BLaER1 treated with 17β-estradiol and CSF1 and Interleukin-3, amounts not matched to agents 10 nM and 100 nM (cell line): Measurements from ENCODE around the gene LONRF3.
A peak's percentile ranks its signal among the peaks of the same experiment; 100 is the strongest.
"Not testable (repeated sequence)": the region's sequence is repeated elsewhere in the genome, so short reads cannot be mapped to it uniquely, and the experiment has no call there.

Experiments
- H3K27ac ChIP-seq, 11 experiments: shearing (Covaris generic); formaldehyde crosslinking; 2 replicates each; pipeline ENCODE4 v1.8.1; 2022
- H3K27me3 ChIP-seq, 11 experiments: shearing (Covaris generic); formaldehyde crosslinking; 2 replicates each; pipeline ENCODE4 v1.8.1; 2022
- H3K36me3 ChIP-seq, 11 experiments: shearing (Covaris generic); formaldehyde crosslinking; 2 replicates each; pipeline ENCODE4 v1.8.1; 2022
- H3K4me1 ChIP-seq, 10 experiments: shearing (Covaris generic); formaldehyde crosslinking; 2 replicates each; pipeline ENCODE4 v1.8.1; 2022
- H3K4me2 ChIP-seq, 11 experiments: shearing (Covaris generic); formaldehyde crosslinking; 2 replicates each; pipeline ENCODE4 v1.8.1; 2022
- H3K4me3 ChIP-seq, 10 experiments: shearing (Covaris generic); formaldehyde crosslinking; 2 replicates each; pipeline ENCODE4 v1.8.1; 2022
- H3K9ac ChIP-seq, 11 experiments: shearing (Covaris generic); formaldehyde crosslinking; 2 replicates each; pipeline ENCODE4 v1.8.1; 2022
- H3K9me3 ChIP-seq, 11 experiments: shearing (Covaris generic); formaldehyde crosslinking; replicated peaks in 1 of 11; 2 replicates each; pipeline ENCODE4 v1.8.1; 2022
- H4K20me1 ChIP-seq, 11 experiments: shearing (Covaris generic); formaldehyde crosslinking; 2 replicates each; pipeline ENCODE4 v1.8.1; 2022
- Cebpa-rat ChIP-seq, 11 experiments: shearing (Covaris generic); IDR thresholded peaks; 2 replicates each; pipeline ENCODE4 v1.8.1; 2022

LONRF3 gene

DNA sequence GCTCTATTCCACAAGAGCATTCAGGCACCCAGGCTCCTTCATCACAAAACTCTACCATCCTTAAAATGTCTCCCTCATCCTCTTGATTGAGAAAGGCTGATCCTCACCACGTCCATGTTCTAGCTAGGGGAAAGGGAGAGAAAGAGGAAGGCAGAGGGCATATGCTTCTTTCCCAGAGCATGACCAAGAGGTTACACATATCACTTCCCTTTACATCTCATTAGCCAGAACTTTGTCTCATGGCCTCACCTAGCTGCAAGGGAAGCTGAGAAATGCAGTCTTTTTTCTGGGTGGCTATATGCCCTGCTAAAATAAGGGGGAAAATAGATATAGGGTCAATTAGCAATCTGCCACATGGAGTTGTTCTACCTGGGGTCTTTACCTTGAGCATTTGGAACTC is 42.7 kb downstream of the LONRF3 start:
- peak overlapping the region in 1 of 10 experiments; percentile 29; a peak in 2 of 20 replicates for H3K4me3 ChIP-seq

DNA sequence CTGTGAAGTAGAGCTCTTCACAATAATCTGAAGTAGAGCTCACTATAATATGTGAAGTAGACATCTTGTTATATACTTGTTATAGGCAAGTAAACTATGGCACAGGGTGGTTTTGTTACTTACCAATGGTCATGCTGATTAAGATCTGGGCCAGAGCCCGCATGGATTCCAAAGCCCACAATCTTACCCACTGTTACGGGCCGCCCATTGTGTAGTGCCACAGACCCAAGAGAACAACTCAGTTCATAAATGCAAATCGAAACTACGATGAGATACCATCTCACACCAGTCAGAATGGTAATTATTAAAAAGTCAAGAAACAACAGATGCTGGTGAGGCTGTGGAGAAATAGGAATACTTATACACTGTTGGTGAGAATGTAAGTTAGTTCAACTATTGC is 51.5 kb downstream of the LONRF3 start:
- no peak for TF ChIP-seq Cebpa-rat (IDR thresholded peaks at IDR 0.05)
- no peak overlapping the region for H3K27ac ChIP-seq
- peaks cover 0 to 26% (median 15%) of the 10 kb centered on the region in 11 experiments; a peak in 19 of 22 replicates for H3K36me3 ChIP-seq
- no peaks in the 10 kb centered on the region for H3K27me3 ChIP-seq
- H3K4me2 ChIP-seq, result no peak overlapping the region
- peaks cover 0 to 13% (median 0%) of the 10 kb centered on the region in 10 experiments; a peak in 5 of 20 replicates for H3K4me1 ChIP-seq
- H3K9ac ChIP-seq, result no peak overlapping the region
- H3K4me3 ChIP-seq, result no peak overlapping the region
- H3K9me3 ChIP-seq, result peaks cover 0 to 27% (median 8%) of the 10 kb centered on the region in 11 experiments; a peak in 9 of 22 replicates
- peaks cover 0 to 8% (median 3%) of the 10 kb centered on the region in 11 experiments; a peak in 8 of 22 replicates for H4K20me1 ChIP-seq

More for the DNA sequence above, 42.7 kb downstream of the LONRF3 start:
- peaks cover 11 to 30% (median 15%) of the 10 kb centered on the region in 11 experiments for H3K9me3 ChIP-seq
- peaks cover 20 to 48% (median 41%) of the 10 kb centered on the region in 10 experiments for H3K4me1 ChIP-seq
- H3K27ac ChIP-seq, result peak overlapping the region in 6 of 11 experiments; percentile 68 to 91 (median 74); a peak in 10 of 22 replicates
- no peaks in the 10 kb centered on the region for H3K27me3 ChIP-seq
- peaks cover 0 to 42% (median 32%) of the 10 kb centered on the region in 11 experiments; a peak in 18 of 22 replicates for H4K20me1 ChIP-seq
- H3K4me2 ChIP-seq, result peak overlapping the region in 3 of 11 experiments; percentile 51 to 61 (median 55); a peak in 5 of 22 replicates
- TF ChIP-seq Cebpa-rat (IDR thresholded peaks at IDR 0.05), result no peak
- peak overlapping the region in 2 of 11 experiments; percentile 71 to 73; a peak in 3 of 22 replicates for H3K9ac ChIP-seq
- peaks cover 51 to 91% (median 78%) of the 10 kb centered on the region in 11 experiments for H3K36me3 ChIP-seq

DNA sequence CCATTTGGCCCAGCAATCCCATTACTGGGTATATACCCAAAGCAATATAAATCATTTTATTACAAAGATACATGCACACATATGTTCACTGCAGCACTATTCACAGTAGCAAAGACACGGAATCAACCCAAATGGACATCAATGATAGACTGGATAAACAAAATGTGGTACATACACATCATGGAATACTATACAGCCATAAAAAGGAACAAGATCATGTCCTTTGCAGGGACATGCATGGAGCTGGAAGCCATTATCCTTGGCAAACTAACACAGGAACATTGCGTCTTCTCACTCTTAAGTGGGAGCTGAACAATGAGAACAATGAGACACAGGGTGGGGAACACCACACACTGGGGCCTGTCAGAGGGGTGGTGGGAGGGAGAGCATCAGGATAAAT is 51.9 kb downstream of the LONRF3 start:
- peaks cover 0 to 27% (median 8%) of the 10 kb centered on the region in 11 experiments; a peak in 9 of 22 replicates for H3K9me3 ChIP-seq
- not testable (repeated sequence) for H4K20me1 ChIP-seq
- peaks cover 0 to 24% (median 13%) of the 10 kb centered on the region in 11 experiments; a peak in 19 of 22 replicates for H3K36me3 ChIP-seq

DNA sequence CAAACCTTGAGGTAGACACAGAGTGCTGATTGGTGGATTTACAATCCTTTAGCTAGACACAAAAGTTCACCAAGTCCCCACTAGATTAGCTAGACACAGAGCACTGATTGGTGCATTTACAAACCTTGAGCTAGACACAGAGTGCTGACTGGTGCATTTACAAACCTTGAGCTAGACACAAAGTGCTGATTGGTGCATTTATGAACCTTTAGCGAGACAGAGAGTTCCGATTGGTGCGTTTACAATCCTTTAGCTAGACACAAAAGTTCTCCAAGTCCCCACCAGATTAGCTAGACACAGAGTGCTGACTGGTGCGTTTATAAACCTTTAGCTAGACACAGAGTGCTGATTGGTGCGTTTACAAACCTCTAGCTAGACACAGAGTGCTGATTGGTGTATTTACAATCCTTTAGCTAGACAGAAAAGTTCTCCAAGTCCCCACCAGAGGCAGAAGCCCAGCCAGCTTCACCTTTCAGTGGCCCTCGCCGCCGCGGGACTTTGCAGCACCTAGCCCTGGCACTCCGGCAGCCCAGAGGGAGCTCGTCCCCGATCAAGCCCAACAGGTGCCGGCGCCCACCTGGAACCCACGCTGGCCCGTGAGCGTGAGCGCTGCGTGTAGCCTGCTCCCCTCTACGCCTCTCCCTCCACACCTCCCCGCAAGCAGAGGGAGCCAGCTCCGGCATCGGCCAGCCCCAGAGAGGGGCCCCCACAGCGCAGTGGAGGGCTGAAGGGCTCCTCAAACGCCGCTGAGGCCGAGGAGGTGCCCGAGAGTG is 53.7 kb downstream of the LONRF3 start:
- H3K27ac ChIP-seq, H4K20me1 ChIP-seq, H3K27me3 ChIP-seq, H3K36me3 ChIP-seq, H3K9ac ChIP-seq, H3K4me3 ChIP-seq: not testable (repeated sequence)
- peaks cover 0 to 13% (median 0%) of the 10 kb centered on the region in 10 experiments; a peak in 5 of 20 replicates for H3K4me1 ChIP-seq
- peaks cover 0 to 34% (median 14%) of the 10 kb centered on the region in 11 experiments; a peak in 19 of 22 replicates for H3K9me3 ChIP-seq
- H3K4me2 ChIP-seq, result peak overlapping the region in 2 of 11 experiments; percentile 28 to 62; a peak in 4 of 22 replicates

More for the DNA sequence above, 51.9 kb downstream of the LONRF3 start:
- H3K9ac ChIP-seq, H3K4me2 ChIP-seq, H3K27me3 ChIP-seq, H3K4me3 ChIP-seq, H3K27ac ChIP-seq: not testable (repeated sequence)
- H3K4me1 ChIP-seq, result peaks cover 0 to 13% (median 0%) of the 10 kb centered on the region in 10 experiments; a peak in 5 of 20 replicates

DNA sequence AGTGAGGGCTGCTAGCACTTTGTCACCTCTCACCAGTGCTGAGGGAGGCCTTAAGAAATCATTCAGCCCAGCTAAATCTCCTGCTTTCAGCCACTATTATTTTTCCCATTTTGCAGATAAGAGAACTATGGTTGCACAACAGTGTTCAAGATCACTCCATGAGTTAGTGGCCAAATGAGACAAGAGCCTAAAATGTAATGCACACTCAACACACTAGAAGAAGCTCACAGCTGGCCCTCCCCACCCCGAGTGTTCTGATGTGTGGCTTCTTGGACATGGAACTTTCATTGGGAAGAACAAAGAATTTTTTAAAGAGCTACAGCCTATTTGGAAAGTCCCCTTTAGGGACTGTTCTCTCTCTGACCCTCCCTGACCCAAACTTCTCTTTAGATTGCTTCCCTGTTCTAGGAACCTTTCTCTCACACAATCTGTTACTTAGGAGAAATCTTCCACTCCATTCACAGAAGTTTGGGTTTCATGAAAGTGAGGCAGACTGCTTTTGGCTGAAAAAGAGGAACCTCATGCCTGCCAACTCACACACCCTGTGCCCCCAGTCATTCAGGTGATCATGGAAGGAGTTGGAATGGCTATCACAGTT is 54.4 kb downstream of the LONRF3 start:
- Histone ChIP-seq H4K20me1 (no peaks in the 10 kb centered on the region; a peak in 1 of 22 replicates), H3K4me2 (peak overlapping the region in 2 of 11 experiments; percentile 28 to 62; a peak in 4 of 22 replicates), H3K4me3 (no peak overlapping the region), H3K9me3 (peaks cover 6 to 41% (median 20%) of the 10 kb centered on the region in 11 experiments), H3K27me3 (no peaks in the 10 kb centered on the region), H3K9ac (no peak overlapping the region), H3K36me3 (peaks cover 0 to 5% (median 0%) of the 10 kb centered on the region in 11 experiments; a peak in 2 of 22 replicates), H3K4me1 (peaks cover 0 to 13% (median 0%) of the 10 kb centered on the region in 10 experiments; a peak in 5 of 20 replicates), H3K27ac (peak overlapping the region in 1 of 11 experiments; percentile 5; a peak in 2 of 22 replicates)
- TF ChIP-seq Cebpa-rat (IDR thresholded peaks at IDR 0.05), result no peak

DNA sequence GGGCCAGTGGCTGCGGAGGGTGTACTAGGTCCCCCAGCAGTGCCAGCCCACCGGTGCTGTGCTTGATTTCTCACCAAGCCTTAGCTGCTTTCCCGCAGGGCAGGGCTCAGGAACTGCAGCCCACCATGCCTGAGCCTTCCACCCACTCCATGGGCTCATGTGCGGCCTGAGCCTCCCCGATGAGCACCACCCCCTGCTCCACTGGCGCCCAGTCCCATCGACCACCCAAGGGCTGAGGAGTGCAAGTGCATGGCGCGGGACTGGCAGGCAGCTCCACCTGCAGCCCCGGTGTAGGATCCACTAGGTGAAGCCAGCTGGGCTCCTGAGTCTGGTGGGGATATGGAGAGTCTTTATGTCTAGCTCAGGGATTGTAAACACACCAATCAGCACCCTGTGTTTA is 55.2 kb downstream of the LONRF3 start:
- H3K27me3 ChIP-seq, H3K36me3 ChIP-seq, H3K27ac ChIP-seq, H3K9ac ChIP-seq, H3K4me2 ChIP-seq, H3K4me3 ChIP-seq, H4K20me1 ChIP-seq: not testable (repeated sequence)
- peaks cover 0 to 13% (median 0%) of the 10 kb centered on the region in 10 experiments; a peak in 5 of 20 replicates for H3K4me1 ChIP-seq
- peaks cover 14 to 49% (median 29%) of the 10 kb centered on the region in 11 experiments for H3K9me3 ChIP-seq

DNA sequence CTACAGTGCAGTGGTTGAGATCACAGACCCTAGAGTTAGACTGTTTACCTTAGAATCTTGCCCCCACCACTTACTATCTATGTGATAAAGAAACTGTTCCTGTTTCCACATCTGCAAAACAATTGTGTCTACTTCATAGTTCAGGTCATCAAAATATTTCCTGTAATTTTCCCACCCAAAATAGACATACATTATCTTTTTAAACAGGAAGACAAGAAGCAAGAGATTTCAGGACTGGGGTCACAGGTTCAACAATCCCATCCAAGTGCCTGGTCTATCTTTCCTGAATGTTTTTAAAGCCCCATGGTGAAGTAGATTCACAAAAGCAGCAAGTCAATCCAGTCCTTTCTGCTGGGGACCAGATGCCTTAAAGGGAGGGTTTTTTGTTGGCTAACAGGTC is 56.6 kb downstream of the LONRF3 start:
- H4K20me1 ChIP-seq, result no peaks in the 10 kb centered on the region; a peak in 1 of 22 replicates
- H3K9me3 ChIP-seq, result peaks cover 14 to 56% (median 34%) of the 10 kb centered on the region in 11 experiments
- peaks cover 0 to 13% (median 0%) of the 10 kb centered on the region in 10 experiments; a peak in 5 of 20 replicates for H3K4me1 ChIP-seq
- H3K4me3 ChIP-seq, result no peak overlapping the region
- H3K4me2 ChIP-seq, result no peak overlapping the region
- peaks cover 0 to 5% (median 0%) of the 10 kb centered on the region in 11 experiments; a peak in 2 of 22 replicates for H3K36me3 ChIP-seq
- H3K9ac ChIP-seq, result no peak overlapping the region
- no peaks in the 10 kb centered on the region for H3K27me3 ChIP-seq
- no peak overlapping the region for H3K27ac ChIP-seq
- TF ChIP-seq Cebpa-rat (IDR thresholded peaks at IDR 0.05), result no peak

DNA sequence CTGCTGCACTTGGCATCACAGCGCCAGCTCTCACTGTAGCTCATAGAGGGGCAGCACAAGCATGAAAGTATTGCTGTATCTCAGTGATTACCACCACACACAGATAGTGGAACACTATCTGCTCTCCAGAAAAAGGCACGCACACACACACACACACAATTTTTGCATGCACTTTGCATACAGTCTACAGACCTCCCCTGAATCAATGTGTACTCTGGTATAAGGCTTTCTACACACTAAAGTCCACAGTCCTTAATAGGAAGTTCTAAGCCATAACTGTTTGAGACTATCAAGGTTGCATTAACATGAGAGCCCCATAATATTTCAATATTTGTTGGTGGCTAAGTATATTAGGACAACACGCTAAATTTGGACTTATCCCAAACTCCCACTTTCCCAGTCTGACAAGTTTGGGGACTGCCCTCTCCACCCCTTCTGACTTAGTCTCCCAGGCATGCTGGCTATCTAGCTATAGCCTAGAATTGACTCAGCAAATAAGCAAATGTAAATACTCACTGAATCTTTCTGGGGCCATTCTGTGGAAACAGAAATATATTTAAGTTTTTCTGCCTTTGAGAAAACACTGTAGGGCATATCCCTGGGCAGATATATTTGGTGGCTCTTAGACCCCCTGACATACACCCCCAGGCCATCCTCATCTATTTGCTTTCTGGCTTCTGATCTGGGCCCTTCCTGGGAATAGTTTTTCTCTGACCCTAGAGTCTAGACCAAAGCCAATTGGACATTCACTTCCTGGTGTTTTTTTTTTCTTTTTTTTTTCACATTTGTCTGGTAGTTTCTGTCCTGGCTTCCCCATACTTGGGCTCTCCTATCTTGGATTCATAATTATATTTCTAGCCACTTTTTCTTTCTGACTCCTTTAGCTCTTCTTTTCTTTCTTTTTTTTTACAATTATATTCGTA is 62.0 kb downstream of the LONRF3 start:
- H3K27ac ChIP-seq, result no peak overlapping the region
- H3K9me3 ChIP-seq, result peaks cover 14 to 35% (median 27%) of the 10 kb centered on the region in 11 experiments

More for the DNA sequence above, 62.0 kb downstream of the LONRF3 start:
- no peak for TF ChIP-seq Cebpa-rat (IDR thresholded peaks at IDR 0.05)
- no peaks in the 10 kb centered on the region for H3K27me3 ChIP-seq
- H3K4me3 ChIP-seq, result no peak overlapping the region
- peaks cover 0 to 5% (median 0%) of the 10 kb centered on the region in 11 experiments; a peak in 2 of 22 replicates for H3K36me3 ChIP-seq
- H3K4me2 ChIP-seq, result no peak overlapping the region
- no peaks in the 10 kb centered on the region for H4K20me1 ChIP-seq
- no peak overlapping the region for H3K9ac ChIP-seq
- H3K4me1 ChIP-seq, result peaks cover 0 to 16% (median 0%) of the 10 kb centered on the region in 10 experiments; a peak in 6 of 20 replicates
